ENCODE data around the gene CTPS2. TPM values are rescaled to one million over a fixed set of nuclear protein-coding genes. Genes with fewer than 3 reads are reported as not detected.
"Not testable (repeated sequence)": the region's sequence is repeated elsewhere in the genome, so short reads cannot be mapped to it uniquely, and the experiment has no call there.

The CTPS2 gene
- total RNA-seq, 1 donor from 2014 or later = 78.1 TPM

- Mint-ChIP-seq H3K27ac (peak within 1 kb of the TSS; percentile 99), H3K9me3 (no peaks in the 10 kb centered on the region), H3K36me3 (peaks cover 3% of the 10 kb centered on the region), H3K4me3 (peak within 1 kb of the TSS; percentile 97), H3K4me1 (peaks cover 27% of the 10 kb centered on the region), H3K27me3 (ENCODE audit: low read depth) (no peaks in the 10 kb centered on the region)
- peak; percentile 96 to 99 for DNase-seq (ENCODE audit: low spot score in 2 of 2, unreplicated experiment in 2 of 2)
- TF ChIP-seq CTCF (IDR thresholded peaks at IDR 0.05; ENCODE audit: unreplicated experiment) = no peak
Measured at GRCh38 chrX:16719334-16720084, 7.0 kb upstream of the CTPS2 start, which contains the start of gene SYAP1. SYAP1 (plus strand) TSS chrX:16719612; CDS start chrX:16719725, 113 bp downstream.

GRCh38 chrX:16718824-16719333 is 6.4 kb upstream of the CTPS2 start:
- no peak for DNase-seq (ENCODE audit: low spot score in 2 of 2, unreplicated experiment in 2 of 2)
- Mint-ChIP-seq H3K27me3 (ENCODE audit: low read depth) (no peaks in the 10 kb centered on the region), H3K36me3 (peaks cover 3% of the 10 kb centered on the region), H3K4me3 (peak overlapping the region; percentile 97), H3K9me3 (no peaks in the 10 kb centered on the region), H3K4me1 (peaks cover 27% of the 10 kb centered on the region), H3K27ac (peak overlapping the region; percentile 99)
- no peak for TF ChIP-seq CTCF (IDR thresholded peaks at IDR 0.05; ENCODE audit: unreplicated experiment)

DNA sequence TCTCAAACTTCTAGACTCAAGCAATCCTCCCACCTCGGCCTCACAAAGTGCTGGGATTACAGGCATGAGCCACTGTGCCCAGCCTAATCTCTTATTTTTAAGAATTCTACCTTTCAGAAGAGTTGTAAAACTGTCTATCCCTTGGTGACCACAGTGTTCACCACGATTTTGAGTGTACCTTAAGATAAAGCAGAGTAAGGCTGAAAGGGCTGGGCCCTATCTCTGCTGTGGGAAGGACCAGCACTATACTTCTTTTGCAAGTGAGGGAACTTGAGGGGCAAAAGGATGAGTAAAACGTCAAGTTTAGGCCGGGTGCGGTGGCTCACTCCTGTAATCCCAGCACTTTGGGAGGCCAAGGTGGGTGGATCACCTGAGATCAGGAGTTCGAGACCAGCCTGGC is 4.0 kb upstream of the CTPS2 start:
- H3K4me1 Mint-ChIP-seq = peaks cover 25% of the 10 kb centered on the region
- H3K27ac Mint-ChIP-seq; H3K36me3 Mint-ChIP-seq; DNase-seq (ENCODE audit: low spot score in 2 of 2, unreplicated experiment in 2 of 2); H3K4me3 Mint-ChIP-seq; H3K9me3 Mint-ChIP-seq; H3K27me3 Mint-ChIP-seq (ENCODE audit: low read depth): not testable (repeated sequence)

DNA sequence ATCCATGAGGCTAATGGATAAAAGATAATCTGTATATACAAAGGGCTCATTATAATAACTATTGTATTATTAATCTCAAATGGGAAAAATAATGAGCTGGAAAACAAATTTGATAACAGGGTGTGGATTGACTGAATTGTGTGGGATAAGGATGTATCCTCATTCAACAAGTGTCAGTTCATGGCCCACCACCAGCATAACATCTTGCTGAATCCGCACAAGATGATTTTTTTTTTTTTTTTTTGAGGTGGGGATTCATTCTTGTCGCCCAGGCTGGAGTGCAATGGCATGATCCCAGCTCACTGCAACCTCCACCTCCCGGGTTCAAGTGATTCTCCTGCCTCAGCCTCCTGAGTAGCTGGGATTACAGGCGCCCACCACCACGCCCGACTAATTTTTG is 3.2 kb upstream of the CTPS2 start:
- H3K4me3 Mint-ChIP-seq; H3K27ac Mint-ChIP-seq; H3K27me3 Mint-ChIP-seq (ENCODE audit: low read depth); H3K9me3 Mint-ChIP-seq; DNase-seq (ENCODE audit: low spot score in 2 of 2, unreplicated experiment in 2 of 2); H3K36me3 Mint-ChIP-seq: not testable (repeated sequence)
- H3K4me1 Mint-ChIP-seq = peaks cover 26% of the 10 kb centered on the region

GRCh38 chrX:16714504-16714903 is 2.0 kb upstream of the CTPS2 start:
- Mint-ChIP-seq H3K27ac (no peak overlapping the region), H3K9me3 (no peaks in the 10 kb centered on the region), H3K4me1 (peaks cover 27% of the 10 kb centered on the region), H3K27me3 (ENCODE audit: low read depth) (no peaks in the 10 kb centered on the region), H3K4me3 (peak overlapping the region; percentile 17), H3K36me3 (peaks cover 3% of the 10 kb centered on the region)
- DNase-seq (ENCODE audit: low spot score in 2 of 2, unreplicated experiment in 2 of 2) = no peak
- no peak for TF ChIP-seq CTCF (IDR thresholded peaks at IDR 0.05; ENCODE audit: unreplicated experiment)

DNA sequence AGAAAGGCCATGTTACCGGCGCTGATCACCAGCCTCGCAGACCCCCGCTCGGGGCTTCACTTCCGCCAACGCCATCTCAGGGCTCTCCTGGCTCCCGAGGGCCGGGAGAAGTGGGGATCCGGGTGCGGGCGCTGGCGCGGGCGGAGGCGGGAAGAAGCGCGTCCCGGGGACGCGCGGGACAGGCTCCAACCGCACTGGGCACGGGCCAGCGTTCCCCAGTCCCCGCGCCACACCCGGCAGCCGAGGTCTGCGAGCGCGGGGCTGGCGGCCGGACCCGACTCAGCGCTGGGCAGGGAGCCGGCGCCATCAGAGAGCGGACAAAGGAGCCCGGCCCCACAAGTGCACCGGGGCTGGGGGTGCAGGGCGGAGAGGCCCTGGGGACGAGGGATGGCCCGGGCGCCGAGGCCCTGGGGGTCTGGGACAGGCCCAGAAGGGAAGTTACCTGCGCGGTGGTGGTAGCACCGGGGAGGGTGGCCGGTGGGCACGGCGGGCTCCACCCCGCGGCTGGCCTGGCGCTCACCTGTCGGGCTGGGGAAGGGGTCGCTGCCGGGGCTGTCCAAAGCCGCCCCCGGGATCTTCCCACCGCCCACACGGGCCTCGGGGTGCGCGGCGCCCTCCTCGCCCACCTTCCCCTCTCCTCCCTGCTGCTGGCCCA is 449 bp downstream of the CTPS2 start:
- no peak for TF ChIP-seq CTCF (IDR thresholded peaks at IDR 0.05; ENCODE audit: unreplicated experiment)
- peak overlapping the region; percentile 98 for H3K27ac Mint-ChIP-seq
- H3K4me3 Mint-ChIP-seq = peak overlapping the region; percentile 93
- H3K27me3 Mint-ChIP-seq (ENCODE audit: low read depth) = no peaks in the 10 kb centered on the region
- H3K9me3 Mint-ChIP-seq = no peaks in the 10 kb centered on the region
- DNase-seq (ENCODE audit: low spot score in 2 of 2, unreplicated experiment in 2 of 2) = peak; percentile 35 to 49
- H3K4me1 Mint-ChIP-seq = peaks cover 22% of the 10 kb centered on the region
- H3K36me3 Mint-ChIP-seq = peaks cover 12% of the 10 kb centered on the region
